Endodermal cell (in vitro differentiated cells): ENCODE measurements around the gene POFUT1. TPM values are rescaled to one million over a fixed set of nuclear protein-coding genes. Genes with fewer than 3 reads are reported as not detected.
"Not testable (repeated sequence)": the region's sequence is repeated elsewhere in the genome, so short reads cannot be mapped to it uniquely, and the experiment has no call there.

Experiments used
- DNase-seq: peaks from one replicate; pipeline ENCODE4 v3.0.0-alpha.2; 2017
- H3K27ac ChIP-seq: 2 replicates; pipeline ENCODE4 v1.5.1; 2013; ENCODE audit warnings: mild to moderate bottlenecking, low read depth, low read length, moderate library complexity
- H3K27me3 ChIP-seq: 2 replicates; pipeline ENCODE4 v1.6.1; 2013; ENCODE audit warnings: mild to moderate bottlenecking, low read length, moderate library complexity; ENCODE audit not compliant: insufficient read depth, control insufficient read depth, poor library complexity, severe bottlenecking
- H3K36me3 ChIP-seq: 2 replicates; pipeline ENCODE4 v1.7.0; 2013; ENCODE audit warnings: mild to moderate bottlenecking, low read length, moderate library complexity; ENCODE audit not compliant: control insufficient read depth, insufficient read depth
- H3K4me1 ChIP-seq: one replicate; pipeline ENCODE4 v1.7.0; 2013; ENCODE audit warnings: low read length; ENCODE audit not compliant: control insufficient read depth, insufficient read depth
- H3K4me3 ChIP-seq: 2 replicates; pipeline ENCODE4 v1.5.1; 2013; ENCODE audit warnings: mild to moderate bottlenecking, low read length, moderate library complexity
- H3K9ac ChIP-seq: 2 replicates; pipeline ENCODE4 v1.6.1; 2013; ENCODE audit warnings: mild to moderate bottlenecking, low read length, moderate library complexity; ENCODE audit not compliant: poor library complexity, severe bottlenecking; ENCODE audit errors: extremely low read depth
- H3K9me3 ChIP-seq: 2 replicates; pipeline ENCODE4 v1.6.1; 2013; ENCODE audit warnings: mild to moderate bottlenecking, low read length, moderate library complexity; ENCODE audit not compliant: control insufficient read depth
- H3K27ac Mint-ChIP-seq: 2 replicates; pipeline ENCODE4 v1.8.0; 2020; ENCODE audit warnings: mixed read lengths
- H3K27me3 Mint-ChIP-seq: 2 replicates; pipeline ENCODE4 v1.8.0; 2021; ENCODE audit warnings: mild to moderate bottlenecking, mixed read lengths; ENCODE audit not compliant: insufficient read depth
- H3K36me3 Mint-ChIP-seq: 2 replicates; pipeline ENCODE4 v1.8.0; 2020; ENCODE audit warnings: low read depth, mixed read lengths
- H3K4me1 Mint-ChIP-seq: 2 replicates; pipeline ENCODE4 v1.8.0; 2020; ENCODE audit warnings: mixed read lengths
- H3K4me3 Mint-ChIP-seq: 2 replicates; pipeline ENCODE4 v1.8.0; 2020; ENCODE audit warnings: mild to moderate bottlenecking, moderate library complexity, mixed read lengths
- H3K9me3 Mint-ChIP-seq: 2 replicates; pipeline ENCODE4 v1.8.0; 2020; ENCODE audit warnings: mild to moderate bottlenecking, mixed read lengths
- CTCF ChIP-seq: fragments of 200-600 bp; sonication (generic); conservative IDR thresholded peaks from 2 replicates; pipeline ENCODE4 v1.5.0; 2021; ENCODE audit warnings: antibody characterized with exemption, mild to moderate bottlenecking
- WGBS, 2 experiments: methylation state at CpG; one replicate each; pipeline versions ENCODE4 v1.1.5 to v1.1.7; 2013; ENCODE audit warnings: missing lambda C conversion rate in 2 of 2, mixed read lengths in 1 of 2; ENCODE audit not compliant: insufficient coverage in 1 of 2, insufficient read length in 1 of 2; 5-methylcytosine and 5-hydroxymethylcytosine counted together
- total RNA-seq, 2 donors: library from RNA; stranded (reverse); fragmentation: NEBNext Ultra II Directional in 1 of 2; extraction: Animal tissue kit (Norgen Biotek cat#: 25700) in 1 of 2; gene quantifications; 2 replicates in 1 of 2; 3 replicates in 1 of 2; pipeline ENCODE4 v1.2.1, GENCODE V29; 2021

The POFUT1 gene
- total RNA-seq, 2 donors from 2014 or later: 43.9 to 44.8 TPM

DNA sequence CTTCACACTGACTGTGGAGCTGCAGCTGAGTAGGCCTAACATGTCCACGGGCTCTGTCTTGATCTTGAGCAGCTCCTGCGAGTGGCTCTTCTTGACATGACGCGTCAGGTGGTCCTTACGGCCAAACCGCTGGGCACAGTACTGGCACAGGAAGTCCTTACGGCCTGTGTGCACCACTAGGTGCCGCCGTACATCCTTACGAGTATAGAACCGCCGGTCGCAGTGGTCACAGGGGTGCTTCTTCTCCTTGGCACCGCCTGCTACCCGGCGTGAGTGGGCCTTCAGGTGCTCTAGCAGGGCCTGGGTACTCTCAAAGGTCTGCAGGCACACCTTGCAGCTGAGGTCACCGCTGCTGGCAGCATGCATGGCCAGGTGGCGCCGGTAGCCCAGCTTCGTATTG is 10.5 kb upstream of the POFUT1 start:
- H3K9ac ChIP-seq, H3K4me1 Mint-ChIP-seq, H3K4me1 ChIP-seq, H3K27me3 ChIP-seq, H3K27ac ChIP-seq, H3K4me3 ChIP-seq, H3K27me3 Mint-ChIP-seq, H3K4me3 Mint-ChIP-seq, H3K9me3 ChIP-seq, DNase-seq, H3K9me3 Mint-ChIP-seq, H3K27ac Mint-ChIP-seq: not testable (repeated sequence)
- WGBS, 2 experiments: 93 to 99% methylated on average over 16 to 20 of the region's 20 CpGs
- peak; percentile 51 for TF ChIP-seq CTCF
- peaks cover 72% of the 10 kb centered on the region for H3K36me3 ChIP-seq
- peaks cover 71% of the 10 kb centered on the region for H3K36me3 Mint-ChIP-seq

- Histone ChIP-seq H3K9me3 (no peaks in the 10 kb centered on the region), H3K4me3 (no peak overlapping the region), H3K27ac (no peak overlapping the region), H3K27me3 (no peaks in the 10 kb centered on the region), H3K9ac (no peak overlapping the region), H3K36me3 (peaks cover 79% of the 10 kb centered on the region), H3K4me1 (no peaks in the 10 kb centered on the region)
- no peak for DNase-seq
- no peak for TF ChIP-seq CTCF
- peaks cover 73% of the 10 kb centered on the region for H3K36me3 Mint-ChIP-seq
- no peak overlapping the region for H3K27ac Mint-ChIP-seq
- 95 to 100% methylated on average over 2 to 4 of the region's 4 CpGs for WGBS, 2 experiments
- no peaks in the 10 kb centered on the region for H3K27me3 Mint-ChIP-seq
- no peaks in the 10 kb centered on the region for H3K9me3 Mint-ChIP-seq
- H3K4me1 Mint-ChIP-seq: peaks cover 15% of the 10 kb centered on the region
- no peak overlapping the region for H3K4me3 Mint-ChIP-seq
Observed at GRCh38 chr20:32199006-32199405, 8.7 kb upstream of the POFUT1 start.

DNA sequence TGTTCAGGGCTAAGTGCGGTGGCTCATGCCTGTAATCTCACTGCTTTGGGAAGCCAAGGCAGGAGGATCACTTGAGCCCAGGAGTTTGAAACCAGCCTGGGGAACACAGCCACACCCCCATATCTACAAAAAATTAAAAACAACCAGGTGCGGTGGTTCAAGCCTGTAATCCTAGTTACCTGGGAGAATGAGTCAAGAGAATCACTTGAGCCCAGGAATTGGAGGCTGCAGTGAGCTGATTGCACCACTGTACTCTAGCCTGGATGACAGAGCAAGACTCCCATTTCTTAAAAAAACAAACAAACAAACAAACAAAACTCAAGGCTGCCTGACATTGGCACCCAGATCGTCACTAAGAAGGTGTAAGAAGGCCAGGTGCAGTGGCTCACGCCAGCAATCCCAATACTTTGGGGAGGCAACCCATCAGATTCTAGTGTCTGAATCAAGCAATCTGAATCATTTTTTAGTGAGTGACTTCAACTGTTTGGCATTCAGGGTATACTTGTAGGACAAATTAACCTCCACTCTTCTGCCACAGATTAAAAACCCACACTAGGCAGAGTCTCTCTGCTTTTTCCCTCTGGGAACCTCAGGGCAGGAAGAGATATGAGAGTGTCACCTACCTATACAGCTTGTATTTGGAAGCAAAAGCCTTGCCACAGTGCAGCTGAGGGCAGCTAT is 6.2 kb upstream of the POFUT1 start:
- H3K4me1 Mint-ChIP-seq: peaks cover 38% of the 10 kb centered on the region
- H3K4me3 ChIP-seq: no peak overlapping the region
- H3K27ac ChIP-seq: no peak overlapping the region
- no peak for TF ChIP-seq CTCF
- H3K9me3 ChIP-seq: no peaks in the 10 kb centered on the region
- H3K27me3 Mint-ChIP-seq: no peaks in the 10 kb centered on the region
- H3K36me3 Mint-ChIP-seq: peaks cover 55% of the 10 kb centered on the region
- H3K4me1 ChIP-seq: peaks cover 7% of the 10 kb centered on the region
- no peak overlapping the region for H3K9ac ChIP-seq
- H3K9me3 Mint-ChIP-seq: no peaks in the 10 kb centered on the region
- H3K27ac Mint-ChIP-seq: no peak overlapping the region
- no peak for DNase-seq
- no peaks in the 10 kb centered on the region for H3K27me3 ChIP-seq
- peaks cover 59% of the 10 kb centered on the region for H3K36me3 ChIP-seq
- 83 to 96% methylated on average over 2 to 4 of the region's 4 CpGs for WGBS, 2 experiments
- H3K4me3 Mint-ChIP-seq: no peak overlapping the region
